GM11168 (cell line): ENCODE data around the gene SUPT16H.
"Not testable (repeated sequence)": the region's sequence is repeated elsewhere in the genome, so short reads cannot be mapped to it uniquely, and the experiment has no call there.

Experiments
- in situ Hi-C: fragments of 300-500 bp; cut with MboI; formaldehyde crosslinking; loops from one replicate; pipeline ENCODE4 v1.12.0; 2022; ENCODE audit warnings: low sequenced_read_pairs; ENCODE audit not compliant: unreplicated experiment

SUPT16H gene

DNA sequence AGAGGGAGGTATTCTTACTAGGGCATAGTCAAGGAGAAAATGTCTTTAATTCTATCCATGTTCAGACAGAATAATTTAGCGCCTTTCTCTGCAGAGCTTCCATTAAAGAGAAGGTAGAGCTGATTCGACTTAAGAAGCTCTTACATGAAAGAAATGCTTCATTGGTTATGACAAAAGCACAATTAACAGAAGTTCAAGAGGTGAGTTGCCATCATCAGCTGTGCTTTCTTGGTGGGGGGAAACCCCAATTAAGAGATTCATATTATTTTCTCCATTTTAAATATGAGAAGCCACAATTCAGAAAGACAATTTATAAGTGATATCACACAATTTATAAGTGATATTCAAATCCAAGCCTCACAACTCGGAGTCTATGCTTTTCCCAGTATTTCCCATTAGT, 76.2 kb downstream of the SUPT16H start:
- in situ Hi-C loops, result no loop called here

DNA sequence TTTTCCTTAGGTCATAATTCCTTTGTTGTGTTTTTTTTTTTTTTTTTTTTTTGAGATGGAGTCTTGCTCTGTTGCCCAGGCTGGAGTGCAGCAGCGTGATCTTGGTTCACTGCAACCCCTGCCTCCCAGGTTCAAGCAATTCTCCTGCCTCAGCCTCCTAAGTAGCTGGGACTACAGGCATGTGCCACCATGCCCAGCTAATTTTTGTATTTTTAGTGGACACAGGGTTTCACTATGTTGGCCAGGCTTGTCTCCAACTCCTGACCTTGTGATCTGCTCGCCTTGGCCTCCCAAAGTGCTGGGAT, 81.0 kb downstream of the SUPT16H start:
- in situ Hi-C loops, result not testable (repeated sequence)

DNA sequence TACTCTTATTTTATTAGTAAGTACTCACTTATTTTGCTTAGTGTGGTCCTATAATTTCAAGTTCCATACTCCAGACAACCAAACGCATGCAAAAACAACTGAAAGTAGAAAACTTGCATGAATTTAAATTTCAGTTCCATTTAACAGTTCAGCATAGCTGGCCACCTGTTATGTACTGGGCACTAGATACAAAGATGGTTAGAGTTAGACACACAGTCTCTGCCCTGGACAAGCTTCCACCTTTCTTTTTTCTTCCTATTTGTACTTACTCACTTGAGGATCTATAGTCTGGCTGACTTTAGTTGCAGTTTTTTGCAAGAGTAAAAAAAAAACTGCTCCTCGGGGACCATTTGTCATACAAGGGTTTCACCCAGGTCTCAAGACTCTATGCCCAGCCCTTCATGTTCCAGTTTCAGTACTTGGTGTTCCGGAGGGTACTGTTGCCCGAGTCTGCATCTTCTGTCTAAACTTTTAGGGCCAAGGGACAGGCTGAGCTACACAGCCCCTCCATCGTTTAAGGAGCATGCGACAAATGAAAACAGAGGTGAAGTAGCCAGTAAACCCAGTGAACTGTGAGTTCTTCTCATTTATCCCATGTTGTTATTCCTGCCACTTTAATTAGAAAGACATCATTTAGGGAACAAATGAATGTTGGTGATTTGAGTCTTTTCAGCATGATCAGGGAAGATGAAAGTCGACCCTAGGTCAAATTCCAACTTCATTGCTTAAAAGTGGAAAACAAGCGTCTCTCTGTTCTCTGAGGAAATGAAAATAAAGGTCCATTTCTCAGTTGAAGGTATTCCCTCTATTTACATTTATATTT, 81.6 kb downstream of the SUPT16H start:
- in situ Hi-C loops, result no loop called here
